Measurements from ENCODE around the gene BACE1.

Gene BACE1

GRCh38 chr11:117318738-117319137 is 2.7 kb upstream of the BACE1 start:
- TF ChIP-seq CTCF (conservative IDR thresholded peaks at IDR 0.05), result no peak
- H3K27ac ChIP-seq, result no peak overlapping the region

- TF ChIP-seq CTCF (conservative IDR thresholded peaks at IDR 0.05), result no peak
- peak overlapping the region; percentile 79 for H3K27ac ChIP-seq
Measured at GRCh38 chr11:117315285-117316196, 515 bp downstream of the BACE1 start.

- H3K27ac ChIP-seq, result peak overlapping the region; percentile 79
- no peak for TF ChIP-seq CTCF (conservative IDR thresholded peaks at IDR 0.05)
Measured at GRCh38 chr11:117314840-117315239, 1.2 kb downstream of the BACE1 start.

- no peak for TF ChIP-seq CTCF (conservative IDR thresholded peaks at IDR 0.05)
- peak overlapping the region; percentile 79 for H3K27ac ChIP-seq
Measured at GRCh38 chr11:117313828-117314768, 2.0 kb downstream of the BACE1 start.

- no peak for TF ChIP-seq CTCF (conservative IDR thresholded peaks at IDR 0.05)
Measured at GRCh38 chr11:117313091-117313490, 3.0 kb downstream of the BACE1 start.

GRCh38 chr11:117309310-117309709 is 6.7 kb downstream of the BACE1 start:
- TF ChIP-seq CTCF (conservative IDR thresholded peaks at IDR 0.05), result no peak
- no peak overlapping the region for H3K27ac ChIP-seq

More at GRCh38 chr11:117313091-117313490, 3.0 kb downstream of the BACE1 start:
- peak overlapping the region; percentile 79; the same call in 1 of the 2 replicates for H3K27ac ChIP-seq

GRCh38 chr11:117305145-117305544 is 10.9 kb downstream of the BACE1 start:
- H3K27ac ChIP-seq, result no peak overlapping the region
- TF ChIP-seq CTCF (conservative IDR thresholded peaks at IDR 0.05), result no peak
